Lower leg skin (tissue), 4 donors: Measurements from ENCODE around the gene ASMTL. TPM values are rescaled to one million over a fixed set of nuclear protein-coding genes. Genes with fewer than 3 reads are reported as not detected.
"Not testable (repeated sequence)": the region's sequence is repeated elsewhere in the genome, so short reads cannot be mapped to it uniquely, and the experiment has no call there.

ENCODE experiments used
- DNase-seq, 2 donors: peaks; one replicate each; pipeline ENCODE4 v3.0.0-alpha.2; 2019; ENCODE audit warnings: low spot score in 2 of 2
- H3K4me3 ChIP-seq: fragments of 200-600 bp; sonication (generic); 2 replicates; pipeline ENCODE4 v1.5.1; 2017; ENCODE audit warnings: mild to moderate bottlenecking, low read depth; ENCODE audit not compliant: poor library complexity, severe bottlenecking
- CTCF ChIP-seq, 3 donors: fragments of 450-650 bp; IDR thresholded peaks; one replicate each; pipeline ENCODE4 v1.5.1; 2016; ENCODE audit warnings: antibody characterized with exemption in 3 of 3, mild to moderate bottlenecking in 3 of 3, moderate library complexity in 2 of 3
- POLR2A ChIP-seq, 2 donors: fragments of 450-650 bp; IDR thresholded peaks; one replicate each; pipeline ENCODE4 v1.6.1; 2016 to 2017; ENCODE audit warnings: antibody characterized with exemption in 2 of 2, mild to moderate bottlenecking in 1 of 2, moderate library complexity in 1 of 2
- WGBS, 2 donors: methylation state at CpG; one replicate each; pipeline ENCODE4 v1.1.5; 2018; 5-methylcytosine and 5-hydroxymethylcytosine counted together
- intact Hi-C: fragments of 100-400 bp; cut with DNase I; formaldehyde crosslinking; loops from one replicate; pipeline ENCODE4 v1.15.0; 2023; ENCODE audit warnings: low total_unique reads
- total RNA-seq, 4 donors: library from RNA; depleted of rRNA; stranded (reverse); fragments of >200 nt; gene quantifications; one replicate each; pipeline ENCODE4 v1.1.0, GENCODE V29; 2016

Gene ASMTL
- total RNA-seq, 4 donors from 2014 or later, result 24.8 to 35.9 (median 30.1) TPM

- no peak for DNase-seq
- no peak for TF ChIP-seq POLR2A (IDR thresholded peaks at IDR 0.05)
- no peak for TF ChIP-seq CTCF (IDR thresholded peaks at IDR 0.05)
- H3K4me3 ChIP-seq, result no peak overlapping the region
- WGBS, 2 donors, result 56 to 65% methylated on average over 20 of the region's 20 CpGs
- intact Hi-C loops, result no loop called here
These were observed 72.0 kb downstream of the ASMTL start for GRCh38 chrX:1380672-1381233.

DNA sequence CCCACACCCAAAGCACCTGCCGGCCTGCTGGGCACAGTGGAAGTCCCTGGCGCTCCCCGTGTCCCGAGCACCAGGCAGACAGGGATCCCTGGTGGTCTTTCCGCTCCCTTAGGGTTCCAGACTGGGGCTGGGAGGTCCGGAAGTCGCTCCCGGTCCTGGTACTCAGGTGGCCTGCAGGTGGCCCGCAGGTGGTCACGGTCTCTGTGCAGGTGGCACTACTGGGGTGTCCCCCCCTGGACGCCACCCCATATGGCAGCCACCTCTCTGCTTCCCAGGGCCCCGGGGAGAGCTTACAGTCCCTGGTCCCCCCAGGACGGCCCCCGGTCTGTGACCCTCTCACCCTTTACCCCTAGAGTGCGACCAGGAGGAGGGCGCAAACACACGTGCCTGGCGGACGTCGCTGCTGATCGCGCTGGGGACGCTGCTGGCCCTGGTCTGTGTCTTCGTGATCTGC, 74.4 kb downstream of the ASMTL start:
- TF ChIP-seq CTCF (IDR thresholded peaks at IDR 0.05), result no peak
- no peak for TF ChIP-seq POLR2A (IDR thresholded peaks at IDR 0.05)
- WGBS, 2 donors, result 90 to 93% methylated on average over 17 to 24 of the region's 24 CpGs

DNA sequence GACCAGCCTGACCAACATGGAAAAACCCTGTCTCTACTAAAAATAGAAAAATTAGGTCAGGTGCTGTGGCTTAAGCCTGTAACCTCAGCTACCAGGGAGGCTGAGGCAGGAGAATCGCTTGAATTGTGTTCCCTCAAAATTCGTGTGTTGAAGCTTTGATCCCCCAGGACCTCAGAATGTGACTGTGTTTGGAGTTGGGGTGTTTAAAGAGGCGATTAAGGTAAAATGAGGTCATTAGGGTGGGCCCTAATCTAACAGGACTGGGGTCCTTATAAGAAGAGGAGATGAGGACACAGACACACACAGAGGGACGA, 84.4 kb downstream of the ASMTL start:
- WGBS, 2 donors, result 76 to 84% methylated on average over 4 of the region's 4 CpGs
- TF ChIP-seq POLR2A (IDR thresholded peaks at IDR 0.05) (no peak), CTCF (IDR thresholded peaks at IDR 0.05) (no peak)
- no peak overlapping the region for H3K4me3 ChIP-seq
- intact Hi-C loops, result no loop called here
- no peak for DNase-seq

More for the DNA sequence above, 74.4 kb downstream of the ASMTL start:
- H3K4me3 ChIP-seq, result no peak overlapping the region
- intact Hi-C loops, result no loop called here
- DNase-seq, result peak in 1 of 2 donors; percentile 84

DNA sequence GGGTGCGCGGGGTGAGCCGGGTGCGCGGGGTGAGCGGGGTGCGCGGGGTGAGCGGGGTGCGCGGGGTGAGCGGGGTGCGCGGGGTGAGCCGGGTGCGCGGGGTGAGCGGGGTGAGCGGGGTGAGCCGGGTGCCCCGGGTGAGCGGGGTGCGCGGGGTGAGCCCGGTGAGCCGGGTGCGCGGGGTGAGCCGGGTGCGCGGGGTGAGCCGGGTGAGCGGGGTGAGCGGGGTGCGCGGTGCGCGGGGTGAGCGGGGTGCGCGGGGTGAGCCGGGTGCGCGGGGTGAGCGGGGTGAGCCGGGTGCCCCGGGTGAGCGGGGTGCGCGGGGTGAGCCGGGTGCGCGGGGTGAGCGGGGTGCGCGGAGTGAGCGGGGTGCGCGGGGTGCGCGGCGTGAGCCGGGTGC, 86.3 kb downstream of the ASMTL start:
- DNase-seq, H3K4me3 ChIP-seq, intact Hi-C loops: not testable (repeated sequence)
- 85 to 96% methylated on average over 16 to 23 of the region's 63 CpGs for WGBS, 2 donors

DNA sequence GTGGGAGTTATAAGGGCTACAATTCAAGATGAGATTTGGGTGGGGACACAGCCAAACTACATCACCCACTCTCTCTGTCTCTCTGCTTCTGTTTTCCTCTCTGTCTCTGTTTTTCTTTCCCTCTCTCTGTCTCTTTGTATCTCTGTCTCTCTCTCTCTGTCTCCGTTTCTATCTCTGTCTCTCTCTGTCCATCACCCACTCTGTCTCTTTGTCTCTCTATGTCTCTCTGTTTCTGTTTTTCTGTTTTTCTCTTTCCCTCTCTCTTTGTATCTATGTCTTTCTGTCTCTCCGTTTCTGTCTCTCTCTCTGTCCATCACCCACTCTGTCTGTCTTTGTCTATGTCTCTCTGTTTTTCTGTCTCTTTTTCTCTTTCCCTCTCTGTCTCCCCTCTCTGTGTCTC, 90.8 kb downstream of the ASMTL start:
- intact Hi-C loops, result no loop called here
- no peak overlapping the region for H3K4me3 ChIP-seq
- TF ChIP-seq POLR2A (IDR thresholded peaks at IDR 0.05) (no peak), CTCF (IDR thresholded peaks at IDR 0.05) (no peak)
- no peak for DNase-seq
- 92 to 98% methylated on average over 2 of the region's 2 CpGs for WGBS, 2 donors

DNA sequence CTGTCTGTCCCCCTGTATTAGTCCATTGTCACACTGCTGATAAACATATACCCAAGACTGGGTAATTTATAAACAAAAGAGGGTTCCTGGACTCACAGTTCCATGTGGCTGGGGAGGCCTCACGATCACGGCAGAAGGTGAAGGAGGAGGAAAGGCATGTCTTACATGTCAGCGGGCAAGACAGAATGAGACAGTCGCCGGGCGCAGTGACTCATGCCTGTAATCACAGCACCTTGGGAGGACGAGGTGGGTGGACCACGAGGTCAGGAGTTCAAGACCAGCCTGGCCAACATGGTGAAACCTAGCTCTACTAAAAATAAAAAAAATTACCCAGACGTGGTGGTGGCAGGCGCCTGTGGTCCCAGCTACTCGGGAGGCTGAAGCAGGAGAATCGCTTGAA, 91.4 kb downstream of the ASMTL start:
- WGBS, 2 donors, result 82 to 89% methylated on average over 12 of the region's 12 CpGs
- no peak for DNase-seq

More for the DNA sequence above, 91.4 kb downstream of the ASMTL start:
- intact Hi-C loops, result no loop called here
- H3K4me3 ChIP-seq, result no peak overlapping the region
- TF ChIP-seq CTCF (IDR thresholded peaks at IDR 0.05) (no peak), POLR2A (IDR thresholded peaks at IDR 0.05) (no peak)
